ENCODE data around the gene PPP2R5C. TPM values are rescaled to one million over a fixed set of nuclear protein-coding genes. Genes with fewer than 3 reads are reported as not detected.

PPP2R5C gene
- total and polyA plus RNA-seq, 2 donors from 2014 or later = 65.6 to 129 TPM

DNA sequence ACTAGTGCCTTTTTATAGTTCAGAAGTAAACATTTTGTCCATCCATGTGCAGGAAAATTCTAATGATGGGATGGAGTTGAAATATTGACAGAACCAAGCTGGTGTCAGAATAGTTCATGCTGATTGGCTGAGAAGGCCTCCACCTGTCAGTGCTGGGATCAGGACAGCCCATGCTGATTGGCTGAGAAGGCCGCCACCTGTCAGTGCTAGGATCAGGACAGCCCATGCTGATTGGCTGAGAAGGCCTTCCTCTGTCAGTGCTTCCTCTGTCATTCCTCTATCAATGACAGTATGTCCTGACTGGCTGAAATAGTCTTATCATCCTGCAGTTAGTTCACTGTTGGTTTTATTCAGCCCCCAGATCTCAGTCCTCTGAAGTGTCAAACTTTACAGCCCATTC, 95.7 kb downstream of the PPP2R5C start:
- peaks cover 0 to 4% (median 0%) of the 10 kb centered on the region in 3 donors for H3K4me1 ChIP-seq (ENCODE audit: control insufficient read depth in 2 of 3, insufficient read depth in 2 of 3, low read depth in 1 of 3, low read length in 3 of 3)
- DNase-seq (no peak), FAIRE-seq (no peak)
- H3K36me3 ChIP-seq (ENCODE audit: control insufficient read depth in 2 of 3, insufficient read depth in 3 of 3, low read length in 3 of 3) = peaks cover 0 to 5% (median 5%) of the 10 kb centered on the region in 3 donors
- TF ChIP-seq, protein P1, sequence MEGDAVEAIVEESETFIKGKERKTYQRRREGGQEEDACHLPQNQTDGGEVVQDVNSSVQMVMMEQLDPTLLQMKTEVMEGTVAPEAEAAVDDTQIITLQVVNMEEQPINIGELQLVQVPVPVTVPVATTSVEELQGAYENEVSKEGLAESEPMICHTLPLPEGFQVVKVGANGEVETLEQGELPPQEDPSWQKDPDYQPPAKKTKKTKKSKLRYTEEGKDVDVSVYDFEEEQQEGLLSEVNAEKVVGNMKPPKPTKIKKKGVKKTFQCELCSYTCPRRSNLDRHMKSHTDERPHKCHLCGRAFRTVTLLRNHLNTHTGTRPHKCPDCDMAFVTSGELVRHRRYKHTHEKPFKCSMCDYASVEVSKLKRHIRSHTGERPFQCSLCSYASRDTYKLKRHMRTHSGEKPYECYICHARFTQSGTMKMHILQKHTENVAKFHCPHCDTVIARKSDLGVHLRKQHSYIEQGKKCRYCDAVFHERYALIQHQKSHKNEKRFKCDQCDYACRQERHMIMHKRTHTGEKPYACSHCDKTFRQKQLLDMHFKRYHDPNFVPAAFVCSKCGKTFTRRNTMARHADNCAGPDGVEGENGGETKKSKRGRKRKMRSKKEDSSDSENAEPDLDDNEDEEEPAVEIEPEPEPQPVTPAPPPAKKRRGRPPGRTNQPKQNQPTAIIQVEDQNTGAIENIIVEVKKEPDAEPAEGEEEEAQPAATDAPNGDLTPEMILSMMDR (IDR thresholded peaks at IDR 0.05; ENCODE audit: borderline replicate concordance, extremely low read depth, insufficient read depth) = no peak
- H3K9ac ChIP-seq (ENCODE audit: low read length in 3 of 3) = no peak overlapping the region
- intact Hi-C loops (cut with DNase I) = no loop called here
- no peak overlapping the region for H3K4me3 ChIP-seq (ENCODE audit: low read length in 3 of 3)
- no peaks in the 10 kb centered on the region for H3K9me3 ChIP-seq (ENCODE audit: control insufficient read depth in 2 of 3, insufficient read depth in 1 of 3, low read length in 3 of 3)
- no peaks in the 10 kb centered on the region for H3K27me3 ChIP-seq (ENCODE audit: control insufficient read depth, insufficient read depth, low read length)
- H3K27ac ChIP-seq (ENCODE audit: low read depth in 2 of 2, low read length in 2 of 2) = no peak overlapping the region

DNA sequence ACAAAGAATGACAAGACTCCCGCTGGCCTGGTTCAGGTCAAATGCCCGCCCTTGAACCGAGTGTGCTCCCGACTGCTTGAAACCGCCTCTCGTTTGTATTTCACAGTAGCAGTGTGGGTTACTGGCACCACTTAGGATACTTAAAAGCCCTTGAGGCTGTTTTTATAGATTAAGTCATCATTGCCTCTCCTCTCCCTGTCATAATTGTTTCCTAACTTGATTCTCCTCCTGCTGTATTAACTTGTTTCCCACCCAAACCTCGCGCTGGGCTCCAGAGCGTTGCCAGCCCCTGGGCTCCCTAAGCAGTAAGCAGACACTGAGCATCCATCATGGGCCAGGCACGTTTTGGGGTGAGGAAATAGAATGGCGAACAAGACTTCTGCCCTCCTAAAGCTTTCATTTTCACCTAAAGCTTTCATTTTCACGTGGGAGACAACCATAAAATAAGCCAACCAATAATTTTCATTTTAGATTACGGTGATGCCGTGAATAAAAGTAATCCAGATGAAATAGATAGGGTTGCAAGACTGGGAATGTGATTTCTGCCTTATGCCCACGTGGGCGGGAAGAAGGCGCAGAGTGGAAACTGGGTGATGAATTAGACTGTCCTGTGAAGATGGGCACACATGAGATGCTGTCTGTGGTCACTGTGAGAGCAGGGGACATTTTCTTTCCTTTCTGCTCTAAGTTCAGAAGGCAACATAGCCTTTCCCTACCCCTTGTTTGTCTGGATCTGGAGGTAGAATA, 97.5 kb downstream of the PPP2R5C start:
- no peak for FAIRE-seq
- Histone ChIP-seq H3K9ac (ENCODE audit: low read length in 3 of 3) (no peak overlapping the region), H3K4me3 (ENCODE audit: low read length in 3 of 3) (no peak overlapping the region), H3K4me1 (ENCODE audit: control insufficient read depth in 2 of 3, insufficient read depth in 2 of 3, low read depth in 1 of 3, low read length in 3 of 3) (peaks cover 0 to 4% (median 0%) of the 10 kb centered on the region in 3 donors), H3K27ac (ENCODE audit: low read depth in 2 of 2, low read length in 2 of 2) (no peak overlapping the region), H3K27me3 (ENCODE audit: control insufficient read depth, insufficient read depth, low read length) (no peaks in the 10 kb centered on the region), H3K36me3 (ENCODE audit: control insufficient read depth in 2 of 3, insufficient read depth in 3 of 3, low read length in 3 of 3) (peaks cover 0 to 5% (median 5%) of the 10 kb centered on the region in 3 donors), H3K9me3 (ENCODE audit: control insufficient read depth in 2 of 3, insufficient read depth in 1 of 3, low read length in 3 of 3) (no peaks in the 10 kb centered on the region)
- intact Hi-C loops (cut with DNase I) = no loop called here
- TF ChIP-seq, protein P1 (IDR thresholded peaks at IDR 0.05; ENCODE audit: borderline replicate concordance, extremely low read depth, insufficient read depth) = no peak
- DNase-seq = no peak

DNA sequence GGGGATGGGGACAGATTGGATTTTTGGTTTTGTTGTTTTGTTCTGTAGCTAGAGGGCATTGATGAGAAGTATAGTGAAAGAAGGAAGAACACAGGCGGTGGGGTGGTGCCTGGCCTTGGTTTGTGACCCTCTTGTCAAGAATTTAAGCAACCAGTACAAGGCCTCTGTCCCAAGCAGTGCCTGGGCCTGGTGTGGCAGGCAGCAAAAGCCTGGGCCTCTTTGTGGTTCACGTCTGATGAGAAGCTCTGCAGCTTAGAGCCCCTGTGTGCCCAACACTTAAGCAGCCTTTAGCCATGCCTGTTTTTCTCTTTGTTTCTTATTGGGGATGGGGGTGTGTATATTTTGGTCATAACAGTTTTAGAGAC, 98.0 kb downstream of the PPP2R5C start:
- DNase-seq (no peak), FAIRE-seq (no peak)
- no peak overlapping the region for H3K27ac ChIP-seq (ENCODE audit: low read depth in 2 of 2, low read length in 2 of 2)
- no peak overlapping the region for H3K4me3 ChIP-seq (ENCODE audit: low read length in 3 of 3)
- H3K4me1 ChIP-seq (ENCODE audit: control insufficient read depth in 2 of 3, insufficient read depth in 2 of 3, low read depth in 1 of 3, low read length in 3 of 3) = no peaks in the 10 kb centered on the region
- intact Hi-C loops (cut with DNase I) = no loop called here
- peaks cover 0 to 8% (median 5%) of the 10 kb centered on the region in 3 donors for H3K36me3 ChIP-seq (ENCODE audit: control insufficient read depth in 2 of 3, insufficient read depth in 3 of 3, low read length in 3 of 3)
- H3K9me3 ChIP-seq (ENCODE audit: control insufficient read depth in 2 of 3, insufficient read depth in 1 of 3, low read length in 3 of 3) = no peaks in the 10 kb centered on the region
- TF ChIP-seq, protein P1 (IDR thresholded peaks at IDR 0.05; ENCODE audit: borderline replicate concordance, extremely low read depth, insufficient read depth) = no peak
- no peak overlapping the region for H3K9ac ChIP-seq (ENCODE audit: low read length in 3 of 3)
- no peaks in the 10 kb centered on the region for H3K27me3 ChIP-seq (ENCODE audit: control insufficient read depth, insufficient read depth, low read length)

Measured in kidney (tissue), 14 donors.